ENCODE data around the gene ADGRG6. TPM values are rescaled to one million over a fixed set of nuclear protein-coding genes. Genes with fewer than 3 reads are reported as not detected.

Gene ADGRG6
- total RNA-seq, 1 donor from 2014 or later, result not detected

GRCh38 chr6:142331075-142331551 is 29.3 kb downstream of the ADGRG6 start:
- H3K9me3 Mint-ChIP-seq, result no peaks in the 10 kb centered on the region
- no peak overlapping the region for H3K4me3 Mint-ChIP-seq
- no peaks in the 10 kb centered on the region for H3K36me3 Mint-ChIP-seq (ENCODE audit: low read depth)
- no peaks in the 10 kb centered on the region for H3K4me1 Mint-ChIP-seq (ENCODE audit: low read depth)
- H3K27ac Mint-ChIP-seq, result no peak overlapping the region
- DNase-seq (ENCODE audit: low spot score), result peak; percentile 2
- peaks cover 3% of the 10 kb centered on the region for H3K27me3 Mint-ChIP-seq (ENCODE audit: insufficient read depth)
- intact Hi-C loops (cut with micrococcal nuclease), result no loop called here

- no peak for DNase-seq (ENCODE audit: low spot score)
- Mint-ChIP-seq H3K27me3 (ENCODE audit: insufficient read depth) (peaks cover under 1% of the 10 kb centered on the region), H3K4me1 (ENCODE audit: low read depth) (no peaks in the 10 kb centered on the region), H3K27ac (no peak overlapping the region), H3K4me3 (no peak overlapping the region), H3K9me3 (no peaks in the 10 kb centered on the region), H3K36me3 (ENCODE audit: low read depth) (no peaks in the 10 kb centered on the region)
- intact Hi-C loops (cut with micrococcal nuclease), result no loop called here
Observed at GRCh38 chr6:142331601-142332000, 29.8 kb downstream of the ADGRG6 start.

- H3K27ac Mint-ChIP-seq, result no peak overlapping the region
- H3K4me3 Mint-ChIP-seq, result no peak overlapping the region
- intact Hi-C loops (cut with micrococcal nuclease), result no loop called here
- H3K27me3 Mint-ChIP-seq (ENCODE audit: insufficient read depth), result no peaks in the 10 kb centered on the region
- no peaks in the 10 kb centered on the region for H3K4me1 Mint-ChIP-seq (ENCODE audit: low read depth)
- H3K36me3 Mint-ChIP-seq (ENCODE audit: low read depth), result no peaks in the 10 kb centered on the region
- DNase-seq (ENCODE audit: low spot score), result no peak
- H3K9me3 Mint-ChIP-seq, result no peaks in the 10 kb centered on the region
Observed at GRCh38 chr6:142332393-142333098, 30.7 kb downstream of the ADGRG6 start.

GRCh38 chr6:142333431-142333830 is 31.6 kb downstream of the ADGRG6 start:
- intact Hi-C loops (cut with micrococcal nuclease), result no loop called here
- DNase-seq (ENCODE audit: low spot score), result no peak
- Mint-ChIP-seq H3K27me3 (ENCODE audit: insufficient read depth) (no peaks in the 10 kb centered on the region), H3K9me3 (no peaks in the 10 kb centered on the region), H3K4me1 (ENCODE audit: low read depth) (no peaks in the 10 kb centered on the region), H3K36me3 (ENCODE audit: low read depth) (no peaks in the 10 kb centered on the region), H3K4me3 (no peak overlapping the region), H3K27ac (no peak overlapping the region)

- Mint-ChIP-seq H3K4me3 (no peak overlapping the region), H3K4me1 (ENCODE audit: low read depth) (no peaks in the 10 kb centered on the region), H3K27ac (no peak overlapping the region), H3K36me3 (ENCODE audit: low read depth) (no peaks in the 10 kb centered on the region), H3K9me3 (no peaks in the 10 kb centered on the region), H3K27me3 (ENCODE audit: insufficient read depth) (no peaks in the 10 kb centered on the region)
- no peak for DNase-seq (ENCODE audit: low spot score)
- intact Hi-C loops (cut with micrococcal nuclease), result no loop called here
Observed at GRCh38 chr6:142334294-142334693, 32.5 kb downstream of the ADGRG6 start.

GRCh38 chr6:142335415-142335814 is 33.6 kb downstream of the ADGRG6 start:
- Mint-ChIP-seq H3K27me3 (ENCODE audit: insufficient read depth) (no peaks in the 10 kb centered on the region), H3K9me3 (no peaks in the 10 kb centered on the region), H3K4me1 (ENCODE audit: low read depth) (no peaks in the 10 kb centered on the region), H3K36me3 (ENCODE audit: low read depth) (no peaks in the 10 kb centered on the region), H3K27ac (no peak overlapping the region), H3K4me3 (no peak overlapping the region)
- intact Hi-C loops (cut with micrococcal nuclease), result no loop called here
- DNase-seq (ENCODE audit: low spot score), result no peak

GRCh38 chr6:142336183-142336582 is 34.4 kb downstream of the ADGRG6 start:
- Mint-ChIP-seq H3K4me1 (ENCODE audit: low read depth) (no peaks in the 10 kb centered on the region), H3K36me3 (ENCODE audit: low read depth) (no peaks in the 10 kb centered on the region), H3K27ac (no peak overlapping the region), H3K27me3 (ENCODE audit: insufficient read depth) (no peaks in the 10 kb centered on the region), H3K4me3 (no peak overlapping the region), H3K9me3 (no peaks in the 10 kb centered on the region)
- DNase-seq (ENCODE audit: low spot score), result no peak
- intact Hi-C loops (cut with micrococcal nuclease), result no loop called here

- no peaks in the 10 kb centered on the region for H3K4me1 Mint-ChIP-seq (ENCODE audit: low read depth)
- no peak for DNase-seq (ENCODE audit: low spot score)
- intact Hi-C loops (cut with micrococcal nuclease), result no loop called here
- no peaks in the 10 kb centered on the region for H3K36me3 Mint-ChIP-seq (ENCODE audit: low read depth)
- H3K27ac Mint-ChIP-seq, result no peak overlapping the region
- H3K9me3 Mint-ChIP-seq, result no peaks in the 10 kb centered on the region
- H3K4me3 Mint-ChIP-seq, result no peak overlapping the region
- no peaks in the 10 kb centered on the region for H3K27me3 Mint-ChIP-seq (ENCODE audit: insufficient read depth)
Observed at GRCh38 chr6:142336787-142337186, 35.0 kb downstream of the ADGRG6 start.

GRCh38 chr6:142339113-142339512 is 37.3 kb downstream of the ADGRG6 start:
- no peak overlapping the region for H3K4me3 Mint-ChIP-seq
- H3K27ac Mint-ChIP-seq, result no peak overlapping the region
- no peak for DNase-seq (ENCODE audit: low spot score)
- H3K4me1 Mint-ChIP-seq (ENCODE audit: low read depth), result no peaks in the 10 kb centered on the region
- H3K27me3 Mint-ChIP-seq (ENCODE audit: insufficient read depth), result no peaks in the 10 kb centered on the region
- no peaks in the 10 kb centered on the region for H3K36me3 Mint-ChIP-seq (ENCODE audit: low read depth)
- intact Hi-C loops (cut with micrococcal nuclease), result no loop called here
- no peaks in the 10 kb centered on the region for H3K9me3 Mint-ChIP-seq

- Mint-ChIP-seq H3K9me3 (no peaks in the 10 kb centered on the region), H3K4me1 (ENCODE audit: low read depth) (no peaks in the 10 kb centered on the region), H3K4me3 (no peak overlapping the region), H3K36me3 (ENCODE audit: low read depth) (no peaks in the 10 kb centered on the region), H3K27me3 (ENCODE audit: insufficient read depth) (no peaks in the 10 kb centered on the region), H3K27ac (no peak overlapping the region)
- no peak for DNase-seq (ENCODE audit: low spot score)
- intact Hi-C loops (cut with micrococcal nuclease), result no loop called here
Observed at GRCh38 chr6:142339968-142340658, 38.3 kb downstream of the ADGRG6 start.

- Mint-ChIP-seq H3K36me3 (ENCODE audit: low read depth) (no peaks in the 10 kb centered on the region), H3K9me3 (no peaks in the 10 kb centered on the region), H3K27me3 (ENCODE audit: insufficient read depth) (no peaks in the 10 kb centered on the region), H3K27ac (no peak overlapping the region), H3K4me1 (ENCODE audit: low read depth) (no peaks in the 10 kb centered on the region), H3K4me3 (no peak overlapping the region)
- intact Hi-C loops (cut with micrococcal nuclease), result no loop called here
- no peak for DNase-seq (ENCODE audit: low spot score)
Observed at GRCh38 chr6:142341855-142342330, 40.1 kb downstream of the ADGRG6 start.

GRCh38 chr6:142342986-142343385 is 41.2 kb downstream of the ADGRG6 start:
- Mint-ChIP-seq H3K4me3 (no peak overlapping the region), H3K9me3 (no peaks in the 10 kb centered on the region), H3K4me1 (ENCODE audit: low read depth) (no peaks in the 10 kb centered on the region), H3K27me3 (ENCODE audit: insufficient read depth) (no peaks in the 10 kb centered on the region), H3K36me3 (ENCODE audit: low read depth) (no peaks in the 10 kb centered on the region), H3K27ac (no peak overlapping the region)
- no peak for DNase-seq (ENCODE audit: low spot score)
- intact Hi-C loops (cut with micrococcal nuclease), result no loop called here

- H3K4me1 Mint-ChIP-seq (ENCODE audit: low read depth), result no peaks in the 10 kb centered on the region
- H3K36me3 Mint-ChIP-seq (ENCODE audit: low read depth), result no peaks in the 10 kb centered on the region
- H3K27ac Mint-ChIP-seq, result no peak overlapping the region
- H3K9me3 Mint-ChIP-seq, result no peaks in the 10 kb centered on the region
- intact Hi-C loops (cut with micrococcal nuclease), result no loop called here
- peaks cover 2% of the 10 kb centered on the region for H3K27me3 Mint-ChIP-seq (ENCODE audit: insufficient read depth)
- DNase-seq (ENCODE audit: low spot score), result no peak
- H3K4me3 Mint-ChIP-seq, result no peak overlapping the region
Observed at GRCh38 chr6:142343938-142344337, 42.1 kb downstream of the ADGRG6 start.
